ENCODE results near the gene LITAFD. TPM values are rescaled to one million over a fixed set of nuclear protein-coding genes. Genes with fewer than 3 reads are reported as not detected.
A peak's percentile ranks its signal among the peaks of the same experiment; 100 is the strongest.

LITAFD gene
- polyA plus RNA-seq, 1 of the 3 experiments (the other 2 are of a cell fraction): not detected

DNA sequence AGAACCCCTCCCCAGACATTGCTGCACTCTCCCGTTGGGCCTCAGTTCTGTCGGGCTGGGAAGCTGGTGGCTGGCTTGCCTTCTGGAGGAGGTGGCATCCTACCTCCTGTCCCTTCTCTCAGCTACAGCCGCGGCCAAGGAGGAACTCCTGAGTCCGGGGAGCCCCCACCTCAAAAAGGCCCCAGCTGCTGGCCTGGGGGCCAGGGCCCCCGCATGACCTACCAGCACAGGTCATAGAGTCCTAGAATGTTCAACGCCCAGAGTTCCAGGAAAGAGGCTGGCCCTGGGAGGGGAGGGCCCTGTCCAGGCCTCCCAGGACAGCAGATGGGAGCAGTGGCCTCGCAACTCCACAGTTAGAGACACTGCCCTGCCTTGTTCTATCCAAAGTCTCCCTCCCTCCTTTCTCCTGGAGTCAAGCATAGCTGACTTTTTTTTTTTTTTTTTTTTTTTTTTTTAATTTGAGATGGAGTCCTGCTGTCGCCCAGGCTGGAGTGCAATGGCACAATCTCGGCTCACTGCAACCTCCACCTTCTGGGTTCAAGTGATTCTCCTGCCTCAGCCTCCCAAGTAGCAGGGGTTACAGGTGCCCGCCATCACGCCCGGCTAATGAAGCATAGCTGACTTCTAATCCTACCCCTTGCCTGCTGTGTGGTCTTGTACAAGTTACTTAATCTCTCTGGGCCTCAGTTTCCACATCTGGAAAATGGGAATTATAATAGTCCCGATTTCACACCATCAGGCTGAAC, 20.4 kb upstream of the LITAFD start:
- ChIA-PET CTCF (interaction anchor here (1.0 to 1.4 kb wide), 4 partner anchors 10 to 206 kb away, joined by 3 read pairs; no protein-coding TSS in a partner anchor), POLR2A (interaction anchor here (1.0 to 1.4 kb wide), 2 partner anchors 10 to 23 kb away, joined by 3 to 5 read pairs; no protein-coding TSS in a partner anchor)
- WGBS (ENCODE audit: low lambda C conversion rate): 89% methylated on average over 11 of the region's 14 CpGs

GRCh38 chr16:8862309-8863130, 19.6 kb upstream of the LITAFD start:
- Histone ChIP-seq H3K79me2 (ENCODE audit: insufficient read depth) (peaks cover 94% of the 10 kb centered on the region), H4K20me1 (ENCODE audit: insufficient read depth) (peaks cover 65% of the 10 kb centered on the region), H3F3A (replicated peaks; ENCODE audit: insufficient read depth) (no peaks in the 10 kb centered on the region), H3K27ac (ENCODE audit: low read depth in 2 of 2, low read length in 1 of 2) (no peak overlapping the region), H3K36me3 (replicated peaks in 1 of 2; ENCODE audit: control insufficient read depth in 1 of 2, insufficient read depth in 2 of 2, low read length in 1 of 2) (peaks cover 0 to 9% of the 10 kb centered on the region in 2 experiments), H3K4me3 (ENCODE audit: low read depth in 2 of 2, low read length in 1 of 2) (no peak overlapping the region), H3K4me1 (ENCODE audit: control insufficient read depth in 1 of 2, insufficient read depth in 2 of 2, low read depth in 1 of 2, low read length in 1 of 2) (peaks cover 25 to 33% of the 10 kb centered on the region in 2 experiments; a peak in 2 of 4 replicates), H3K4me2 (no peak overlapping the region), H3K27me3 (ENCODE audit: insufficient read depth) (no peaks in the 10 kb centered on the region), H3K9me3 (no peaks in the 10 kb centered on the region), H3K9me2 (no peaks in the 10 kb centered on the region), H2AFZ (ENCODE audit: low read depth) (no peak overlapping the region), H3K9ac (no peak overlapping the region)
- WGBS (ENCODE audit: low lambda C conversion rate): 94% methylated on average over 14 of the region's 14 CpGs
- ChIA-PET POLR2A (interaction anchor here (1.0 to 1.1 kb wide), 3 partner anchors 10 to 59 kb away, joined by 3 to 6 read pairs (median 3); no protein-coding TSS in a partner anchor), CTCF (interaction anchor here (1.0 to 1.6 kb wide), 4 partner anchors 10 to 207 kb away, joined by 3 to 7 read pairs (median 3); no protein-coding TSS in a partner anchor)
- no peak for DNase-seq
- TF ChIP-seq RCOR1 (IDR thresholded peaks at IDR 0.05; ENCODE audit: low read length): no peak
- TF ChIP-seq CHD2 (IDR thresholded peaks at IDR 0.05; ENCODE audit: low read length, partially characterized antibody): peak; percentile 8

More for the DNA sequence above, 20.4 kb upstream of the LITAFD start:
- peaks cover 86% of the 10 kb centered on the region for H3K79me2 ChIP-seq (ENCODE audit: insufficient read depth)
- H4K20me1 ChIP-seq (ENCODE audit: insufficient read depth): peaks cover 67% of the 10 kb centered on the region
- H3K4me3 ChIP-seq (ENCODE audit: low read depth in 2 of 2, low read length in 1 of 2): no peak overlapping the region
- H3K9me2 ChIP-seq: no peaks in the 10 kb centered on the region
- no peak overlapping the region; a peak in 1 of 4 replicates for H3K27ac ChIP-seq (ENCODE audit: low read depth in 2 of 2, low read length in 1 of 2)
- DNase-seq: no peak
- peaks cover 0 to 9% of the 10 kb centered on the region in 2 experiments for H3K36me3 ChIP-seq (replicated peaks in 1 of 2; ENCODE audit: control insufficient read depth in 1 of 2, insufficient read depth in 2 of 2, low read length in 1 of 2)
- peaks cover 25 to 27% of the 10 kb centered on the region in 2 experiments; a peak in 2 of 4 replicates for H3K4me1 ChIP-seq (ENCODE audit: control insufficient read depth in 1 of 2, insufficient read depth in 2 of 2, low read depth in 1 of 2, low read length in 1 of 2)
- H3K9me3 ChIP-seq: no peaks in the 10 kb centered on the region
- no peak overlapping the region for H2AFZ ChIP-seq (ENCODE audit: low read depth)
- no peak overlapping the region for H3K4me2 ChIP-seq
- H3K27me3 ChIP-seq (ENCODE audit: insufficient read depth): no peaks in the 10 kb centered on the region
- no peaks in the 10 kb centered on the region for H3F3A ChIP-seq (replicated peaks; ENCODE audit: insufficient read depth)
- no peak for TF ChIP-seq YY1 (IDR thresholded peaks at IDR 0.05; ENCODE audit: low read depth)
- TF ChIP-seq, protein P1, sequence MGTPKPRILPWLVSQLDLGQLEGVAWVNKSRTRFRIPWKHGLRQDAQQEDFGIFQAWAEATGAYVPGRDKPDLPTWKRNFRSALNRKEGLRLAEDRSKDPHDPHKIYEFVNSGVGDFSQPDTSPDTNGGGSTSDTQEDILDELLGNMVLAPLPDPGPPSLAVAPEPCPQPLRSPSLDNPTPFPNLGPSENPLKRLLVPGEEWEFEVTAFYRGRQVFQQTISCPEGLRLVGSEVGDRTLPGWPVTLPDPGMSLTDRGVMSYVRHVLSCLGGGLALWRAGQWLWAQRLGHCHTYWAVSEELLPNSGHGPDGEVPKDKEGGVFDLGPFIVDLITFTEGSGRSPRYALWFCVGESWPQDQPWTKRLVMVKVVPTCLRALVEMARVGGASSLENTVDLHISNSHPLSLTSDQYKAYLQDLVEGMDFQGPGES (IDR thresholded peaks at IDR 0.05; ENCODE audit: low read depth, low read length): no peak
- no peak for TF ChIP-seq TEAD4 (IDR thresholded peaks at IDR 0.05; ENCODE audit: borderline replicate concordance, insufficient read depth)
- no peak for TF ChIP-seq MAX (IDR thresholded peaks at IDR 0.05; ENCODE audit: low read depth)
- H3K9ac ChIP-seq: no peak overlapping the region
